Activated T-cell treated with anti-CD3 and anti-CD28 coated beads, Interleukin-2, amount 50 U/mL, for 24 hours (primary cell): ENCODE data around the gene SLC6A2.
"Not testable (repeated sequence)": the region's sequence is repeated elsewhere in the genome, so short reads cannot be mapped to it uniquely, and the experiment has no call there.

Experiments
- DNase-seq: peaks from one replicate; pipeline ENCODE4 v3.0.0-alpha.2; 2020
- H3K27ac Mint-ChIP-seq: 2 replicates; pipeline ENCODE4 v1.8.0; 2020; ENCODE audit warnings: mild to moderate bottlenecking, mixed read lengths
- H3K27me3 Mint-ChIP-seq: 2 replicates; pipeline ENCODE4 v1.8.0; 2020; ENCODE audit warnings: mixed read lengths
- H3K36me3 Mint-ChIP-seq: 2 replicates; pipeline ENCODE4 v1.8.0; 2020; ENCODE audit warnings: low read depth, mixed read lengths
- H3K4me1 Mint-ChIP-seq: 2 replicates; pipeline ENCODE4 v1.8.0; 2020; ENCODE audit warnings: low read depth, mixed read lengths
- H3K4me3 Mint-ChIP-seq: 2 replicates; pipeline ENCODE4 v1.8.0; 2020; ENCODE audit warnings: mild to moderate bottlenecking, moderate library complexity, mixed read lengths
- H3K9me3 Mint-ChIP-seq: 2 replicates; pipeline ENCODE4 v1.8.0; 2020; ENCODE audit warnings: mixed read lengths

SLC6A2 gene

DNA sequence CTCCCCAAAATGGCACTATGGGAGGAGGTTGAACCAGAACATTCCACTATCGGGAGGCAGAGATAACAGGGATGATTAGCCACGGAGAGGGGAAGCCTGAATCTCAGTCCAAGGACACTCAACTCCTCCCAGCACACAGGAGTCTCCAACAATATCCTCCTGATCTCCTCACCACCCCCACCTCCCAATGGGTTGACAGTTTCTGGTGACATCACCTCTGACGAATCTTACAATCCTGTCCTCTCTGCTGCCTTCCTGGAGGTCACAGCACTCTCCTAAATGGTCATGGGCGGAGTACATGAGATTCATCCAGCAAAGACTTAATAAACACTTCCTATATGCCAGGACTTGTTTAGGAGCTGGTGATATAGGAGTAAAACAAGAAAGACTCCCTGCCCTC, 80.9 kb downstream of the SLC6A2 start:
- no peaks in the 10 kb centered on the region for H3K36me3 Mint-ChIP-seq
- H3K27me3 Mint-ChIP-seq = peaks cover 36% of the 10 kb centered on the region
- no peak for DNase-seq
- H3K27ac Mint-ChIP-seq = no peak overlapping the region
- H3K9me3 Mint-ChIP-seq = no peaks in the 10 kb centered on the region
- H3K4me3 Mint-ChIP-seq = no peak overlapping the region
- no peaks in the 10 kb centered on the region for H3K4me1 Mint-ChIP-seq

DNA sequence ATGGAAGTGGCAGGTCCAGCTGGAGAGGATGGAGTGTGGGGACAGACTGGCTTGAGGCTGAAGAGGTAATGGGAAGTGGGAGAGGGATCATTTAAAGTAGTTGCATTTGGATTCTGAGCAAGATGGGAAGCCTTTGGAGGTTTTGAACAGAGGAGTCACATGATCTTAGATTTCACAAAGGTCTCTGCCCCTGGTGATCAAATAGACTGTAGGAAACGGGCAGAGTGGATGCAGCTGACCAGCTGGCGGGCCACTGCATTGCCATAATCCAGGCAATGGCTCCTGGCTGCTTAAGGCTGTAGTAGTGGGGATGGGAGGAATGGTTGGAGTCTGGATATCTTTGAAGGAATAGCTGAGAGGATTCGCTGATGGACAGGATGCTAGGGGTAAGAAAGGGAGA, 81.5 kb downstream of the SLC6A2 start:
- DNase-seq = no peak
- Mint-ChIP-seq H3K9me3 (no peaks in the 10 kb centered on the region), H3K36me3 (no peaks in the 10 kb centered on the region), H3K4me1 (no peaks in the 10 kb centered on the region), H3K27me3 (peaks cover 41% of the 10 kb centered on the region), H3K4me3 (no peak overlapping the region), H3K27ac (no peak overlapping the region)

DNA sequence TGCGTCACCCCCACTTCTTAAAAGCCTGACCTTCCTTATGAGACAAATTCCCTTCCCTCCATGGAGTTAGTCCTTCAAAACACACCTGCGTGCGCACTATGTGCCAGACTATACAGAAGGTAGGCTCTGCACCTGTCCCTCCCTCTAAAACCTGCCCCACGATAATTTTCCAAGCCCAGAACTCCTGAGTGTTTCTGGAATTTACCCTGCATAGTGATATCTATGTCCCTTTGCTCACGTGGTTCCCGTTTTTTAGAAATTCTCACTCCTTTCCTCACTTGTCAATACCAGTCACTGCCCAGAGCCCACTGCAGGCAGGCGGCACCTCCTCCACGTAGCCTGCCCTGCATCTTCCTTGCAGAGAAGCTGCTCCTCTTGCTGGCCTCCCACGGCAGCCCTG, 82.2 kb downstream of the SLC6A2 start:
- H3K9me3 Mint-ChIP-seq = no peaks in the 10 kb centered on the region
- no peak overlapping the region for H3K27ac Mint-ChIP-seq
- no peak for DNase-seq
- H3K4me3 Mint-ChIP-seq = no peak overlapping the region
- peaks cover 45% of the 10 kb centered on the region for H3K27me3 Mint-ChIP-seq
- no peaks in the 10 kb centered on the region for H3K36me3 Mint-ChIP-seq
- H3K4me1 Mint-ChIP-seq = no peaks in the 10 kb centered on the region

- H3K9me3 Mint-ChIP-seq = no peaks in the 10 kb centered on the region
- peaks cover 41% of the 10 kb centered on the region for H3K27me3 Mint-ChIP-seq
- no peaks in the 10 kb centered on the region for H3K36me3 Mint-ChIP-seq
- no peaks in the 10 kb centered on the region for H3K4me1 Mint-ChIP-seq
- DNase-seq = no peak
- no peak overlapping the region for H3K27ac Mint-ChIP-seq
- no peak overlapping the region for H3K4me3 Mint-ChIP-seq
Measured at GRCh38 chr16:55746081-55746480, 90.3 kb downstream of the SLC6A2 start.

DNA sequence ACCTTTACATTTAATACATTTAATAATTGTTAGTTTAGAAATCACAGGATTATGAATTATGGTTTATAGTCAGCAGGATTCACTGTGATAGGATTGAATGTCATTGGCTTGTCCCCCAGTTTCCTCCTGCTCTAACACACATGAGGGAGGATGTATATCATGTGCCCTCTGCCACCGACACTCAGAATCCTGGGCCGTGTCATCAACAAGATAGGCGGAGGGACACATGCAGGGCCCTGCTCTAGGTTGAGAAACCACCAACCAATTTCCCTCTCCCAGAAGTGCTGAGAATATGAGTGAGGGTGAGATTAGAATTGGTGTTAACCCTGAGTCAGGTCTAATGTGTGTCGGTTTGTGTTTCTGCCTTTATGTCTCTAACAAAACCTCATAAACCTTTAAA, 92.0 kb downstream of the SLC6A2 start:
- peaks cover 33% of the 10 kb centered on the region for H3K27me3 Mint-ChIP-seq
- no peak overlapping the region for H3K27ac Mint-ChIP-seq
- peaks cover 7% of the 10 kb centered on the region for H3K9me3 Mint-ChIP-seq
- peaks cover 7% of the 10 kb centered on the region for H3K4me1 Mint-ChIP-seq
- no peaks in the 10 kb centered on the region for H3K36me3 Mint-ChIP-seq
- no peak overlapping the region for H3K4me3 Mint-ChIP-seq
- DNase-seq = no peak

DNA sequence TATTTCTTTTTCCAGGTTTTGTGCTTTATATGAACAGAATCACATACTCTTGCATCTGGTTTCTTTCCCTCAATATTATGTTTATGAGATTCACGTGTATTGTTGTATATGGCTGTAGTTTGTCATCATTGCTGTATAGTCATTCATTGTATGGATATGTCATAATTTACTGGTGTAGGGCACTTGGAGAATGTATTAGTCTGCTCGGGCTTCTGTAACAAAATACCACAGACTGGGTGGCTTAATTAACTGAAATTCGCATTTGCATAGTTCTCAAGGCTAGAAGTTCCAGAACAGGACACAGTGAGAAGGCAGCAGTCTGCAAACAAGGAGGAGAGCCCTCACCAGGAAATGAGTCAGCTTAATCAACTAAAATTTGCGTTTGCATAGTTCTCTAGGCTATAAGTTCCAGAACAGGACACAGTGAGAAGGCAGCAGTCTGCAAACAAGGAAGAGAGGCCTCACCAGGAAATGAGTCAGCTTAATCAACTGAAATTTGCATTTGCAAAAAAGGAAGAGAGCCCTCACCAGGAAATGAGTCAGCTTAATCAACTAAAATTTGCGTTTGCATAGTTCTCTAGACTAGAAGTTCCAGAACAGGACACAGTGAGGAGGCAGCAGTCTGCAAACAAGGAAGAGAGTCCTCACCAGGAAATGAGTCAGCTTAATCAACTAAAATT, 96.8 kb downstream of the SLC6A2 start:
- peak overlapping the region; percentile 88 for H3K27ac Mint-ChIP-seq
- H3K4me3 Mint-ChIP-seq, H3K36me3 Mint-ChIP-seq, H3K27me3 Mint-ChIP-seq, DNase-seq: not testable (repeated sequence)
- peaks cover 20% of the 10 kb centered on the region for H3K9me3 Mint-ChIP-seq
- peaks cover 24% of the 10 kb centered on the region for H3K4me1 Mint-ChIP-seq

- not testable (repeated sequence) for H3K4me3 Mint-ChIP-seq, H3K27me3 Mint-ChIP-seq, H3K36me3 Mint-ChIP-seq
- H3K9me3 Mint-ChIP-seq = peaks cover 20% of the 10 kb centered on the region
- H3K4me1 Mint-ChIP-seq = peaks cover 24% of the 10 kb centered on the region
- H3K27ac Mint-ChIP-seq = peak overlapping the region; percentile 88
- peak; percentile 34 for DNase-seq
Measured at GRCh38 chr16:55753145-55753631, 97.4 kb downstream of the SLC6A2 start.
